Measurements from ENCODE around the gene LEMD1.

GRCh38 chr1:205410581-205411298, 11.1 kb downstream of the LEMD1 start:
- no peak for TF ChIP-seq FOXP4 (CRISPR knock-in tag; IDR thresholded peaks at IDR 0.05)
- no peak for TF ChIP-seq ZNF121 (CRISPR knock-in tag; IDR thresholded peaks at IDR 0.05)
- TF ChIP-seq CTCF (IDR thresholded peaks at IDR 0.05): no peak
- TF ChIP-seq PRDM15 (CRISPR knock-in tag; IDR thresholded peaks at IDR 0.05): no peak
